Measurements from ENCODE around the gene SPTAN1.

DNA sequence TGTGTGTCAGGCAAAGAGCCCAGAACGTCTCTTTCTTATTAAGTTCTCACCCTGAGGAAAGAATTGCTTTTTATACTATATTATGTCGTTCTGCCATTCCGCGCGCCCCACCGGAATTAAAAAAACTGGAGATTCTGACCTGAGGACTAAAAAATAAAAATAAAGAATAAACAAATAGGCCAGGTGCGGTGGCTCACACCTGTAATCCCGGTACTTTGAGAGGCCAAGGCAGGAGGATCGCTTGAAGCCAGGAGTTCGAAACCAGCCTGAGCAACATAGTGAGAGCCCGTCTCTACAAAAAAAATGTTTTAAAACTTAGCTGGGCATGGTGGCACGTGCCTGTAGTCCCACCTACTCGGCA lies 104.9 kb downstream of the SPTAN1 start:
- TF ChIP-seq POLR2A (IDR thresholded peaks at IDR 0.05; ENCODE audit: low read depth) (no peak), POLR2AphosphoS5 (IDR thresholded peaks at IDR 0.05) (no peak)

Measured in esophagus muscularis mucosa (tissue), 2 donors.